ENCODE results near the gene DROSHA.
"Not testable (repeated sequence)": the region's sequence is repeated elsewhere in the genome, so short reads cannot be mapped to it uniquely, and the experiment has no call there.

DROSHA gene

GRCh38 chr5:31407921-31408693 is 123.8 kb downstream of the DROSHA start:
- Mint-ChIP-seq H3K9me3 (no peaks in the 10 kb centered on the region), H3K27ac (no peak overlapping the region), H3K4me1 (ENCODE audit: low read depth) (peaks cover 3% of the 10 kb centered on the region), H3K27me3 (no peaks in the 10 kb centered on the region), H3K36me3 (ENCODE audit: low read depth) (peaks cover 97% of the 10 kb centered on the region), H3K4me3 (no peak overlapping the region)
- DNase-seq = no peak

GRCh38 chr5:31404325-31404724 is 127.6 kb downstream of the DROSHA start:
- peaks cover 84% of the 10 kb centered on the region for H3K36me3 Mint-ChIP-seq (ENCODE audit: low read depth)
- no peaks in the 10 kb centered on the region for H3K9me3 Mint-ChIP-seq
- no peaks in the 10 kb centered on the region for H3K4me1 Mint-ChIP-seq (ENCODE audit: low read depth)
- no peak overlapping the region for H3K4me3 Mint-ChIP-seq
- no peaks in the 10 kb centered on the region for H3K27me3 Mint-ChIP-seq
- H3K27ac Mint-ChIP-seq = no peak overlapping the region
- no peak for DNase-seq

- Mint-ChIP-seq H3K4me3 (no peak overlapping the region), H3K27ac (no peak overlapping the region), H3K27me3 (no peaks in the 10 kb centered on the region), H3K9me3 (no peaks in the 10 kb centered on the region), H3K4me1 (ENCODE audit: low read depth) (no peaks in the 10 kb centered on the region), H3K36me3 (ENCODE audit: low read depth) (peaks cover 59% of the 10 kb centered on the region)
- DNase-seq = no peak
Measured at GRCh38 chr5:31401691-31402090, 130.2 kb downstream of the DROSHA start.

GRCh38 chr5:31397926-31398557 is 133.9 kb downstream of the DROSHA start:
- H3K27ac Mint-ChIP-seq = no peak overlapping the region
- H3K9me3 Mint-ChIP-seq = no peaks in the 10 kb centered on the region
- H3K36me3 Mint-ChIP-seq (ENCODE audit: low read depth) = peaks cover 25% of the 10 kb centered on the region
- no peaks in the 10 kb centered on the region for H3K27me3 Mint-ChIP-seq
- H3K4me3 Mint-ChIP-seq = no peak overlapping the region
- DNase-seq = no peak
- no peaks in the 10 kb centered on the region for H3K4me1 Mint-ChIP-seq (ENCODE audit: low read depth)

GRCh38 chr5:31396611-31397295 is 135.1 kb downstream of the DROSHA start:
- Mint-ChIP-seq H3K27ac (no peak overlapping the region), H3K27me3 (no peaks in the 10 kb centered on the region), H3K9me3 (no peaks in the 10 kb centered on the region), H3K36me3 (ENCODE audit: low read depth) (peaks cover 17% of the 10 kb centered on the region), H3K4me3 (no peak overlapping the region), H3K4me1 (ENCODE audit: low read depth) (no peaks in the 10 kb centered on the region)
- no peak for DNase-seq

- not testable (repeated sequence) for H3K4me3 Mint-ChIP-seq; H3K4me1 Mint-ChIP-seq (ENCODE audit: low read depth); H3K36me3 Mint-ChIP-seq (ENCODE audit: low read depth); H3K27me3 Mint-ChIP-seq; H3K9me3 Mint-ChIP-seq; DNase-seq; H3K27ac Mint-ChIP-seq
Measured at GRCh38 chr5:31395450-31396045, 136.3 kb downstream of the DROSHA start.

- Mint-ChIP-seq H3K27ac (no peak overlapping the region), H3K4me1 (ENCODE audit: low read depth) (no peaks in the 10 kb centered on the region), H3K27me3 (no peaks in the 10 kb centered on the region), H3K36me3 (ENCODE audit: low read depth) (no peaks in the 10 kb centered on the region), H3K4me3 (no peak overlapping the region), H3K9me3 (peaks cover 3% of the 10 kb centered on the region)
- no peak for DNase-seq
Measured at GRCh38 chr5:31393126-31393525, 138.8 kb downstream of the DROSHA start.

- Mint-ChIP-seq H3K36me3 (ENCODE audit: low read depth) (no peaks in the 10 kb centered on the region), H3K4me3 (no peak overlapping the region), H3K27ac (no peak overlapping the region), H3K9me3 (peaks cover 3% of the 10 kb centered on the region), H3K27me3 (no peaks in the 10 kb centered on the region), H3K4me1 (ENCODE audit: low read depth) (no peaks in the 10 kb centered on the region)
- no peak for DNase-seq
Measured at GRCh38 chr5:31392061-31392460, 139.8 kb downstream of the DROSHA start.

- no peaks in the 10 kb centered on the region for H3K36me3 Mint-ChIP-seq (ENCODE audit: low read depth)
- peaks cover 3% of the 10 kb centered on the region for H3K27me3 Mint-ChIP-seq
- peaks cover 3% of the 10 kb centered on the region for H3K9me3 Mint-ChIP-seq
- DNase-seq = no peak
- no peak overlapping the region for H3K4me3 Mint-ChIP-seq
- no peak overlapping the region for H3K27ac Mint-ChIP-seq
- H3K4me1 Mint-ChIP-seq (ENCODE audit: low read depth) = no peaks in the 10 kb centered on the region
Measured at GRCh38 chr5:31390256-31390655, 141.6 kb downstream of the DROSHA start.

GRCh38 chr5:31385774-31386537 is 145.9 kb downstream of the DROSHA start:
- Mint-ChIP-seq H3K4me1 (ENCODE audit: low read depth) (no peaks in the 10 kb centered on the region), H3K9me3 (peaks cover 3% of the 10 kb centered on the region), H3K4me3 (no peak overlapping the region), H3K27me3 (peaks cover 17% of the 10 kb centered on the region), H3K36me3 (ENCODE audit: low read depth) (no peaks in the 10 kb centered on the region), H3K27ac (no peak overlapping the region)
- DNase-seq = no peak

GRCh38 chr5:31383734-31384133 is 148.2 kb downstream of the DROSHA start:
- H3K9me3 Mint-ChIP-seq = no peaks in the 10 kb centered on the region

GRCh38 chr5:31382051-31382878 is 149.6 kb downstream of the DROSHA start:
- Mint-ChIP-seq H3K27ac (no peak overlapping the region), H3K9me3 (no peaks in the 10 kb centered on the region), H3K36me3 (ENCODE audit: low read depth) (no peaks in the 10 kb centered on the region), H3K27me3 (peaks cover 17% of the 10 kb centered on the region), H3K4me1 (ENCODE audit: low read depth) (no peaks in the 10 kb centered on the region), H3K4me3 (no peak overlapping the region)
- no peak for DNase-seq

More at GRCh38 chr5:31383734-31384133, 148.2 kb downstream of the DROSHA start:
- peaks cover 17% of the 10 kb centered on the region for H3K27me3 Mint-ChIP-seq
- no peak overlapping the region for H3K27ac Mint-ChIP-seq
- H3K4me1 Mint-ChIP-seq (ENCODE audit: low read depth) = no peaks in the 10 kb centered on the region
- no peaks in the 10 kb centered on the region for H3K36me3 Mint-ChIP-seq (ENCODE audit: low read depth)
- H3K4me3 Mint-ChIP-seq = no peak overlapping the region
- no peak for DNase-seq

GRCh38 chr5:31381299-31381698 is 150.6 kb downstream of the DROSHA start:
- no peak overlapping the region for H3K27ac Mint-ChIP-seq
- H3K36me3 Mint-ChIP-seq (ENCODE audit: low read depth) = no peaks in the 10 kb centered on the region
- H3K9me3 Mint-ChIP-seq = no peaks in the 10 kb centered on the region
- H3K4me1 Mint-ChIP-seq (ENCODE audit: low read depth) = no peaks in the 10 kb centered on the region
- peaks cover 17% of the 10 kb centered on the region for H3K27me3 Mint-ChIP-seq
- no peak overlapping the region for H3K4me3 Mint-ChIP-seq
- no peak for DNase-seq

Data from activated T-cell treated with anti-CD3 and anti-CD28 coated beads, Interleukin-2, amount 50 U/mL, for 24 hours (primary cell).